Measurements from ENCODE around the gene KRT78. TPM values are rescaled to one million over a fixed set of nuclear protein-coding genes. Genes with fewer than 3 reads are reported as not detected.

Gene KRT78
- total and polyA plus RNA-seq, 9 of the 15 experiments (the other 6 are each of a cell fraction or from before 2014, with no cell fraction given), result not detected

DNA sequence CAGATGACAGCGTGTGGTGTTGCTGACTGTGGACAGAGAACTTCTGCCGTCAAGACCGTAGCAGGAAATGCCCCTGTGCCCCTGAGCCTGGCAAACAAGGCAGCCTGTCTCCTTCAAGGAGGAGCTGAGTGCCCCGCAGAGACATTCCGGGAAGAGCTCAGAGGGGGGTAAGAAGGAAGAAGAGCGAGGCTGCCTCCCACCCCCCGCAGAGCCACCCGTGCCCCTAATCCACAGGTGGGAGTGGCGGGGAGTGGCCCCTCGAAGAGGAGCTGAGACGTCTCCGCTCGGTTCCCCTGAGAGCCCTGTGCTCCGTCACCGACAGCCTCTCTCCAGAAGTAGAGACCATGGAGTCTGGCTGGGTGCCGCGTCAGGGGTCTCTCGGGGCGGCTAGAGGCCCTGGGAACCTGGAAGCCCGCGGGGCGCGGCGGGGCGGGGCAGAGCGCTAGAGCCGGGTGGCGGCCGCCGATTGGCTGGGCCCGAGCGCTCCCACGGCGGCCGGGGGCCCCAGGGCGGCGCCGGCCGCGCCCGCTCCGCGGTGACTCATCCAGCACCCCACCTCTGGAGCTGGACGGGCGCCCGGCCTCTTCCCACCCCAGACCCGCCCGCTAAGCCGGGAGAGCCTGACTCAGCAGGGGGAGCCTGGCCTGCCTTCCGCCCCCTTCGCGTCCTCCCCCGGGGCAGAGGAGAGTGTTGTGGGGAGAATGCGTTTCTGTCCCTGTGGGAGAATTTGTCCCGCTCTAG, 25.2 kb upstream of the KRT78 start (continued):
- TF ChIP-seq, protein P1, sequence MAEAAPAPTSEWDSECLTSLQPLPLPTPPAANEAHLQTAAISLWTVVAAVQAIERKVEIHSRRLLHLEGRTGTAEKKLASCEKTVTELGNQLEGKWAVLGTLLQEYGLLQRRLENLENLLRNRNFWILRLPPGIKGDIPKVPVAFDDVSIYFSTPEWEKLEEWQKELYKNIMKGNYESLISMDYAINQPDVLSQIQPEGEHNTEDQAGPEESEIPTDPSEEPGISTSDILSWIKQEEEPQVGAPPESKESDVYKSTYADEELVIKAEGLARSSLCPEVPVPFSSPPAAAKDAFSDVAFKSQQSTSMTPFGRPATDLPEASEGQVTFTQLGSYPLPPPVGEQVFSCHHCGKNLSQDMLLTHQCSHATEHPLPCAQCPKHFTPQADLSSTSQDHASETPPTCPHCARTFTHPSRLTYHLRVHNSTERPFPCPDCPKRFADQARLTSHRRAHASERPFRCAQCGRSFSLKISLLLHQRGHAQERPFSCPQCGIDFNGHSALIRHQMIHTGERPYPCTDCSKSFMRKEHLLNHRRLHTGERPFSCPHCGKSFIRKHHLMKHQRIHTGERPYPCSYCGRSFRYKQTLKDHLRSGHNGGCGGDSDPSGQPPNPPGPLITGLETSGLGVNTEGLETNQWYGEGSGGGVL (CRISPR knock-in tag; IDR thresholded peaks at IDR 0.05), result no peak
- TF ChIP-seq NONO (IDR thresholded peaks at IDR 0.05; ENCODE audit: low read depth in 2 of 2, low read length in 1 of 2) (peak in 1 of 2 experiments; percentile 87; a peak in 2 of 4 replicates), DNMT1 (IDR thresholded peaks at IDR 0.05) (no peak), HMBOX1 (IDR thresholded peaks at IDR 0.05) (no peak), MYC (IDR thresholded peaks at IDR 0.05; ENCODE audit: low read depth, low read length) (no peak; the same call in 1 of the 2 replicates), MYC (CRISPR knock-in tag; IDR thresholded peaks at IDR 0.05; ENCODE audit: borderline replicate concordance, low read depth) (no peak), NEUROD1 (IDR thresholded peaks at IDR 0.05; ENCODE audit: borderline replicate concordance, low read depth, low read length, partially characterized antibody) (peak; percentile 83), ZFP30 (CRISPR knock-in tag; IDR thresholded peaks at IDR 0.05; ENCODE audit: borderline replicate concordance) (no peak), BACH1 (tag; IDR thresholded peaks at IDR 0.05) (no peak), E2F1 (CRISPR knock-in tag; IDR thresholded peaks at IDR 0.05) (peak; percentile 30; the same call in 1 of the 2 replicates), HDGF (IDR thresholded peaks at IDR 0.05) (peak; percentile 50; the same call in 1 of the 2 replicates), ZNF592 (IDR thresholded peaks at IDR 0.05) (peak; percentile 11; the same call in 1 of the 2 replicates)
- TF ChIP-seq, protein P2, sequence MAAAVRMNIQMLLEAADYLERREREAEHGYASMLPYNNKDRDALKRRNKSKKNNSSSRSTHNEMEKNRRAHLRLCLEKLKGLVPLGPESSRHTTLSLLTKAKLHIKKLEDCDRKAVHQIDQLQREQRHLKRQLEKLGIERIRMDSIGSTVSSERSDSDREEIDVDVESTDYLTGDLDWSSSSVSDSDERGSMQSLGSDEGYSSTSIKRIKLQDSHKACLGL (CRISPR knock-in tag; IDR thresholded peaks at IDR 0.05; ENCODE audit: borderline replicate concordance, poor library complexity, severe bottlenecking), result no peak

Data from K562 (cell line).